Measurements from ENCODE around the gene CFAP45. TPM values are rescaled to one million over a fixed set of nuclear protein-coding genes. Genes with fewer than 3 reads are reported as not detected.

CFAP45 gene
- total RNA-seq, 1 donor from 2014 or later: 1.8 TPM

GRCh38 chr1:159945483-159946241 lies 45.7 kb upstream of the CFAP45 start, which contains the start of gene IGSF9:
TSS of gene IGSF9 (minus strand) at chr1:159945613. CDS start at chr1:159943454, 2,159 bp downstream.
- intact Hi-C loops (cut with micrococcal nuclease): no loop called here
- Mint-ChIP-seq H3K9me3 (no peaks in the 10 kb centered on the region), H3K27ac (no peak within 1 kb of the TSS), H3K4me1 (peaks cover 11% of the 10 kb centered on the region), H3K36me3 (ENCODE audit: low read depth) (no peaks in the 10 kb centered on the region), H3K27me3 (peaks cover 42% of the 10 kb centered on the region), H3K4me3 (peak within 1 kb of the TSS; percentile 65)
- POLR2A ChIA-PET: interaction anchor here (0.9 to 3.0 kb wide), 2 partner anchors 14 to 21 kb away, joined by 3 to 12 read pairs; partner anchors contain the start of gene TAGLN2
- CTCF ChIA-PET: interaction anchor here (0.8 to 1.7 kb wide), 3 partner anchors 55 to 147 kb away, joined by 4 to 7 read pairs (median 4); no protein-coding TSS in a partner anchor
- peak; percentile 95 for ATAC-seq (ENCODE audit: low read depth)
- DNase-seq: peak; percentile 58
- no peak for TF ChIP-seq CTCF (IDR thresholded peaks at IDR 0.05)

- ChIA-PET CTCF (interaction anchor here (1.0 to 1.7 kb wide), 2 partner anchors 55 to 146 kb away, joined by 4 to 7 read pairs; no protein-coding TSS in a partner anchor), POLR2A (interaction anchor here (3.0 kb wide), 1 partner anchor 20 kb away, joined by 12 read pairs; the partner anchor contains the start of gene TAGLN2)
- Mint-ChIP-seq H3K27ac (no peak overlapping the region), H3K4me3 (peak overlapping the region; percentile 65), H3K36me3 (ENCODE audit: low read depth) (no peaks in the 10 kb centered on the region), H3K4me1 (peaks cover 14% of the 10 kb centered on the region), H3K9me3 (no peaks in the 10 kb centered on the region), H3K27me3 (peaks cover 36% of the 10 kb centered on the region)
- TF ChIP-seq CTCF (IDR thresholded peaks at IDR 0.05): no peak
- DNase-seq (no peak), ATAC-seq (ENCODE audit: low read depth) (no peak)
- intact Hi-C loops (cut with micrococcal nuclease): no loop called here
These were observed 44.9 kb upstream of the CFAP45 start for GRCh38 chr1:159944623-159945455.

GRCh38 chr1:159943908-159944622 lies 44.1 kb upstream of the CFAP45 start:
- no peak overlapping the region for H3K4me3 Mint-ChIP-seq
- TF ChIP-seq CTCF (IDR thresholded peaks at IDR 0.05): no peak
- H3K9me3 Mint-ChIP-seq: no peaks in the 10 kb centered on the region
- DNase-seq: no peak
- intact Hi-C loops (cut with micrococcal nuclease): no loop called here
- ChIA-PET POLR2A (interaction anchor here (3.0 kb wide), 1 partner anchor 19 kb away, joined by 12 read pairs; the partner anchor contains the start of gene TAGLN2), CTCF (no interaction called here)
- no peaks in the 10 kb centered on the region for H3K36me3 Mint-ChIP-seq (ENCODE audit: low read depth)
- H3K27me3 Mint-ChIP-seq: peaks cover 34% of the 10 kb centered on the region
- H3K27ac Mint-ChIP-seq: no peak overlapping the region
- H3K4me1 Mint-ChIP-seq: peaks cover 18% of the 10 kb centered on the region
- no peak for ATAC-seq (ENCODE audit: low read depth)

GRCh38 chr1:159943278-159943640 lies 43.3 kb upstream of the CFAP45 start:
- H3K36me3 Mint-ChIP-seq (ENCODE audit: low read depth): no peaks in the 10 kb centered on the region
- H3K9me3 Mint-ChIP-seq: no peaks in the 10 kb centered on the region
- TF ChIP-seq CTCF (IDR thresholded peaks at IDR 0.05): no peak
- POLR2A ChIA-PET: no interaction called here
- no peak for ATAC-seq (ENCODE audit: low read depth)
- peaks cover 34% of the 10 kb centered on the region for H3K27me3 Mint-ChIP-seq
- intact Hi-C loops (cut with micrococcal nuclease): no loop called here
- peaks cover 26% of the 10 kb centered on the region for H3K4me1 Mint-ChIP-seq
- H3K27ac Mint-ChIP-seq: no peak overlapping the region
- H3K4me3 Mint-ChIP-seq: no peak overlapping the region
- CTCF ChIA-PET: no interaction called here
- DNase-seq: no peak
